K562 (cell line): Measurements from ENCODE around the gene NUP62. TPM values are rescaled to one million over a fixed set of nuclear protein-coding genes. Genes with fewer than 3 reads are reported as not detected.

ENCODE experiments used
- ARID1B ChIP-seq: fragments of 450-650 bp; IDR thresholded peaks from 2 replicates; pipeline ENCODE4 v1.6.1; 2016; ENCODE audit warnings: antibody characterized with exemption, mild to moderate bottlenecking, inconsistent platforms
- BRD4 ChIP-seq: fragments of 200-600 bp; sonication (generic); IDR thresholded peaks from 2 replicates; pipeline ENCODE4 v1.6.1; 2017; ENCODE audit warnings: inconsistent platforms
- FOXM1 ChIP-seq, 2 experiments: fragments of 450-650 bp in 1 of 2; sonication (generic) in 1 of 2; formaldehyde crosslinking in 1 of 2; IDR thresholded peaks; 2 replicates each; pipeline versions ENCODE4 v1.6.1 to v1.9.0; 2017 to 2022; ENCODE audit warnings: low read depth in 2 of 2, mild to moderate bottlenecking in 2 of 2, missing genetic modification reagents in 1 of 2, moderate library complexity in 1 of 2
- HNRNPH1 ChIP-seq: fragments of 200-400 bp; formaldehyde crosslinking; optimal IDR thresholded peaks from 2 replicates; pipeline ENCODE3; 2017; ENCODE audit warnings: low read depth, mild to moderate bottlenecking, low read length, moderate library complexity
- MTA1 ChIP-seq: fragments of 450-650 bp; IDR thresholded peaks from 2 replicates; pipeline ENCODE4 v1.6.1; 2017; ENCODE audit warnings: borderline replicate concordance
- MTA2 ChIP-seq: fragments of 450-650 bp; IDR thresholded peaks from 2 replicates; pipeline ENCODE4 v1.6.1; 2016; ENCODE audit warnings: low read depth
- MTF1 ChIP-seq: fragments of 250-450 bp; sonication (Bioruptor Pico); IDR thresholded peaks from 2 replicates; pipeline ENCODE4 v1.9.0; 2021; ENCODE audit warnings: moderate library complexity, mild to moderate bottlenecking, inconsistent platforms, borderline replicate concordance
- NR2F6 ChIP-seq: fragments of 450-650 bp; formaldehyde crosslinking; IDR thresholded peaks from 2 replicates; pipeline ENCODE4 v1.4.0; 2020; ENCODE audit warnings: mild to moderate bottlenecking
- PTTG1 ChIP-seq: fragments of 450-650 bp; IDR thresholded peaks from 2 replicates; pipeline ENCODE4 v1.6.1; 2016; ENCODE audit warnings: low read depth, mild to moderate bottlenecking, missing genetic modification characterization, missing compliant biosample characterization
- RNF219 ChIP-seq: fragments of 250-450 bp; sonication (Bioruptor Pico); IDR thresholded peaks from 2 replicates; pipeline ENCODE4 v1.5.0; 2022; ENCODE audit warnings: mild to moderate bottlenecking
- SAP30 ChIP-seq: fragments of 200-600 bp; sonication (generic); IDR thresholded peaks from 2 replicates; pipeline ENCODE4 v1.6.1; 2012; ENCODE audit warnings: borderline replicate concordance, low read depth, mild to moderate bottlenecking, moderate library complexity, low read length, control low read depth, inconsistent platforms; ENCODE audit not compliant: insufficient read depth, poor library complexity, severe bottlenecking
- THRB ChIP-seq: fragments of 450-650 bp; formaldehyde crosslinking; conservative IDR thresholded peaks from 2 replicates; pipeline ENCODE4 v1.4.0; 2022; ENCODE audit warnings: mild to moderate bottlenecking, missing genetic modification characterization
- TOE1 ChIP-seq, 2 experiments: fragments of 450-650 bp in 1 of 2; sonication (generic) in 1 of 2; formaldehyde crosslinking in 1 of 2; IDR thresholded peaks; 2 replicates each; pipeline versions ENCODE4 v1.7.1 to v1.8.0; 2016 to 2022; ENCODE audit warnings: borderline replicate concordance in 2 of 2, mild to moderate bottlenecking in 2 of 2, antibody characterized with exemption in 1 of 2, inconsistent platforms in 1 of 2, low read depth in 1 of 2, missing genetic modification reagents in 1 of 2, moderate library complexity in 1 of 2
- TRIM28 ChIP-seq: fragments of 450-650 bp; IDR thresholded peaks from 2 replicates; pipeline ENCODE4 v1.6.1; 2017
- WHSC1 ChIP-seq: IDR thresholded peaks from one replicate; pipeline ENCODE4 v1.6.1; 2012; ENCODE audit warnings: low read length, control low read depth, inconsistent platforms
- ZNF175 ChIP-seq: fragments of 200-800 bp; sonication (Bioruptor generic); IDR thresholded peaks from 2 replicates; pipeline ENCODE4 v1.6.1; 2016; ENCODE audit warnings: low read depth, mild to moderate bottlenecking, missing genetic modification characterization, missing compliant biosample characterization
- ZNF277 ChIP-seq: fragments of 250-450 bp; sonication (Bioruptor Pico); IDR thresholded peaks from 2 replicates; pipeline ENCODE4 v1.8.0; 2022; ENCODE audit warnings: inconsistent platforms, mild to moderate bottlenecking, moderate library complexity, borderline replicate concordance
- ZNF830 ChIP-seq: fragments of 250-450 bp; sonication (Bioruptor Pico); IDR thresholded peaks from 2 replicates; pipeline ENCODE4 v1.5.0; 2021; ENCODE audit warnings: mild to moderate bottlenecking
- polyA plus RNA-seq, 8 experiments: library from polyadenylated mRNA; depleted of rRNA in 4 of 8; stranded (reverse) in 5 of 8; unstranded in 3 of 8; fragments of >200 nt; fragmentation: Nextera tagmentation in 2 of 8; fragmentation: Illumina TruSeq in 1 of 8; extraction: Ambion mirVana in 2 of 8; extraction: Trizol in 1 of 8; gene quantifications; 2 replicates each; pipeline versions ENCODE4 v1.2.1 to v1.2.3, GENCODE V29; 2011 to 2014; ENCODE audit warnings: inconsistent platforms in 1 of 8, missing spikeins in 1 of 8
- total RNA-seq, 7 experiments: library from RNA; depleted of rRNA in 6 of 7; stranded (reverse); fragments of >200 nt in 6 of 7; fragmentation: Illumina TruSeq in 2 of 7; extraction: Trizol in 2 of 7; gene quantifications; 2 replicates each; pipeline versions ENCODE4 v1.2.1 to v1.2.3, GENCODE V29; 2011 to 2021; ENCODE audit warnings: low replicate concordance in 1 of 7
- TF ChIP-seq, protein P1 (sequence below): fragments of 250-450 bp; sonication (Bioruptor Pico); IDR thresholded peaks from 2 replicates; pipeline ENCODE4 v1.8.0; 2022; ENCODE audit warnings: inconsistent platforms

NUP62 gene
- total and polyA plus RNA-seq, 9 of the 15 experiments (the other 6 are each of a cell fraction or from before 2014, with no cell fraction given), result 16.9 to 109 (median 66.0) TPM

- TF ChIP-seq ZNF830 (CRISPR knock-in tag) (0 out of 2 replicates have a peak, but pooled peaks have one; percentile 57), HNRNPH1 (no peak), FOXM1 (IDR thresholded peaks at IDR 0.05; ENCODE audit: low read depth) (no peak), FOXM1 (CRISPR knock-in tag; IDR thresholded peaks at IDR 0.05; ENCODE audit: low read depth) (no peak), RNF219 (CRISPR knock-in tag) (no peak), TOE1 (IDR thresholded peaks at IDR 0.05; ENCODE audit: borderline replicate concordance) (peak; percentile 97), TOE1 (CRISPR knock-in tag; IDR thresholded peaks at IDR 0.05; ENCODE audit: borderline replicate concordance, low read depth) (0 out of 2 replicates have a peak, but pooled peaks have one; percentile 14), TRIM28 (0 out of 2 replicates have a peak, but pooled peaks have one; percentile 15), BRD4 (peak; percentile 78; the same call in 1 of the 2 replicates), MTF1 (CRISPR knock-in tag) (no peak), ARID1B (no peak), SAP30 (no peak), ZNF175 (CRISPR knock-in tag) (peak; percentile 63), THRB (CRISPR knock-in tag) (0 out of 2 replicates have a peak, but pooled peaks have one; percentile 44), WHSC1 (no peak), MTA2 (no peak), ZNF277 (CRISPR knock-in tag) (no peak), MTA1 (no peak), NR2F6 (CRISPR knock-in tag) (no peak), PTTG1 (tag) (no peak)
- TF ChIP-seq, protein P1, sequence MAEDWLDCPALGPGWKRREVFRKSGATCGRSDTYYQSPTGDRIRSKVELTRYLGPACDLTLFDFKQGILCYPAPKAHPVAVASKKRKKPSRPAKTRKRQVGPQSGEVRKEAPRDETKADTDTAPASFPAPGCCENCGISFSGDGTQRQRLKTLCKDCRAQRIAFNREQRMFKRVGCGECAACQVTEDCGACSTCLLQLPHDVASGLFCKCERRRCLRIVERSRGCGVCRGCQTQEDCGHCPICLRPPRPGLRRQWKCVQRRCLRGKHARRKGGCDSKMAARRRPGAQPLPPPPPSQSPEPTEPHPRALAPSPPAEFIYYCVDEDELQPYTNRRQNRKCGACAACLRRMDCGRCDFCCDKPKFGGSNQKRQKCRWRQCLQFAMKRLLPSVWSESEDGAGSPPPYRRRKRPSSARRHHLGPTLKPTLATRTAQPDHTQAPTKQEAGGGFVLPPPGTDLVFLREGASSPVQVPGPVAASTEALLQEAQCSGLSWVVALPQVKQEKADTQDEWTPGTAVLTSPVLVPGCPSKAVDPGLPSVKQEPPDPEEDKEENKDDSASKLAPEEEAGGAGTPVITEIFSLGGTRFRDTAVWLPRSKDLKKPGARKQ (CRISPR knock-in tag), result no peak
These were observed 52.1 kb downstream of the NUP62 start, which contains the start of the genes AKT1S1 and TBC1D17 (continued) for GRCh38 chr19:49877020-49877878.
